GM18508 (cell line): ENCODE measurements around the gene PERCC1.

Experiments
- ATAC-seq: cut with Tn5 transposase; IDR thresholded peaks from one replicate; pipeline ENCODE4 v1.9.1; 2021; ENCODE audit warnings: moderate number of reproducible peaks; ENCODE audit not compliant: insufficient read depth, unreplicated experiment

PERCC1 gene

GRCh38 chr16:1430759-1431496 is at the start of gene PERCC1:
Gene PERCC1 (plus strand): TSS chr16:1431078. CDS start chr16:1432594, 1,516 bp downstream.
- ATAC-seq = no peak

- ATAC-seq = no peak
Measured at GRCh38 chr16:1381612-1382406, 49.1 kb upstream of the PERCC1 start.

- ATAC-seq = no peak
Measured at GRCh38 chr16:1383556-1383955, 47.3 kb upstream of the PERCC1 start.

- ATAC-seq = no peak
Measured at GRCh38 chr16:1385232-1385631, 45.6 kb upstream of the PERCC1 start.

- no peak for ATAC-seq
Measured at GRCh38 chr16:1387331-1387730, 43.5 kb upstream of the PERCC1 start.

- ATAC-seq = no peak
Measured at GRCh38 chr16:1389762-1390161, 41.1 kb upstream of the PERCC1 start.

GRCh38 chr16:1390239-1390779 is 40.6 kb upstream of the PERCC1 start:
- ATAC-seq = no peak

- no peak for ATAC-seq
Measured at GRCh38 chr16:1392826-1393225, 38.1 kb upstream of the PERCC1 start.

GRCh38 chr16:1393613-1394176 is 37.2 kb upstream of the PERCC1 start:
- no peak for ATAC-seq

- no peak for ATAC-seq
Measured at GRCh38 chr16:1394367-1394951, 36.4 kb upstream of the PERCC1 start.

- ATAC-seq = no peak
Measured at GRCh38 chr16:1395444-1396031, 35.3 kb upstream of the PERCC1 start.

GRCh38 chr16:1397779-1398178 is 33.1 kb upstream of the PERCC1 start:
- ATAC-seq = no peak

- ATAC-seq = no peak
Measured at GRCh38 chr16:1398351-1398750, 32.5 kb upstream of the PERCC1 start.

GRCh38 chr16:1398826-1399581 is 31.9 kb upstream of the PERCC1 start:
- ATAC-seq = no peak

GRCh38 chr16:1401061-1401757 is 29.7 kb upstream of the PERCC1 start:
- ATAC-seq = no peak

GRCh38 chr16:1401758-1402154 is 29.1 kb upstream of the PERCC1 start:
- no peak for ATAC-seq

GRCh38 chr16:1403036-1403435 is 27.8 kb upstream of the PERCC1 start:
- no peak for ATAC-seq

- ATAC-seq = no peak
Measured at GRCh38 chr16:1403733-1404132, 27.1 kb upstream of the PERCC1 start.

- ATAC-seq = no peak
Measured at GRCh38 chr16:1407753-1408152, 23.1 kb upstream of the PERCC1 start.
